ENCODE results near the gene EVA1A. TPM values are rescaled to one million over a fixed set of nuclear protein-coding genes. Genes with fewer than 3 reads are reported as not detected.

The EVA1A gene
- total RNA-seq, 1 donor from 2014 or later, result 2.7 TPM

DNA sequence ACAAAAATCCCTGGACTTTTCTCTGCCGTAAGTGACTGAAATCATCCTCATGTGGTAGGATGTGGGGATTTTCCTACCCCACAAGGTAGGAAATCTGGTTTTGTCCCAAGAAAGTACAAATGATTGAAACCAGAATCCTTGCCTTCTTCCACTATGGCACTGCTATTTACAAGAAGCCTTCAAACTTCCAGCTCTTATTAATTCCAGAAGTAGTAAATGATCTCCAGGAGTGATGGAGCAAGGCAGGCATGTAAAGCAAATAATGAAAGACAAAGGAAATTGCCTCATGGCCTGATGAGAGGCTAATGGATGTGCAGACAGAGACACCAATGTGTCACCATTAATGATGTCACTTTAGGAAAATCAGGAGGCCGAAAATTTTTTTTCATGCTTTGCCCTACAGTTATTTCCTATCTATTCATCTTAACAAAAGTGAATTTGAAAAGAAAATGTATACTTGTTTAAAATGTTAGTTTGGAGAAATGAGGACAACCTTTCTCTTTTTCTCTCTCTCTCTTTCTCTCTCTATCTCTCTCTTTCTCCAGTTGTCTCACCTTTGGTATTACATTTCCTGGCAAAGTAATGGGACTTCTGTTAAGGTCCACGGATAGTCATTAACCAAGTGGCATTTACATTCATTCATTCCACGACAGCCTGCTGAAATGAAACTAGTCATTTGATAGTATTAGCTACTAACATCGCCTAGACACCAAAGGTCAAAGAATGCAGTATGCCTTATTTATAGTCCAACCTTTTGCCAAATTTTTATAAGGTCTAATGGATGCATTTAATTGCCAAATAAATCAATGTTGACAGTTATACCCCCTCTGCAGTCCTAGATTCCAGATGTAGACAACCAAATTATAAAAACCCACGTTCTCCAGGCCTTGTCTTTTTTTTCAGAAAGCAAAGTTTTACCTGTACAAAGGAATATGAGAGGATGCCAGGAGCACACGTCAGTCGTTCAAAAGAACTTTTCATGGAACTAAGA lies 5.0 kb upstream of the EVA1A start:
- DNase-seq (ENCODE audit: low spot score), result no peak
- intact Hi-C loops (cut with DNase I), result no loop called here

DNA sequence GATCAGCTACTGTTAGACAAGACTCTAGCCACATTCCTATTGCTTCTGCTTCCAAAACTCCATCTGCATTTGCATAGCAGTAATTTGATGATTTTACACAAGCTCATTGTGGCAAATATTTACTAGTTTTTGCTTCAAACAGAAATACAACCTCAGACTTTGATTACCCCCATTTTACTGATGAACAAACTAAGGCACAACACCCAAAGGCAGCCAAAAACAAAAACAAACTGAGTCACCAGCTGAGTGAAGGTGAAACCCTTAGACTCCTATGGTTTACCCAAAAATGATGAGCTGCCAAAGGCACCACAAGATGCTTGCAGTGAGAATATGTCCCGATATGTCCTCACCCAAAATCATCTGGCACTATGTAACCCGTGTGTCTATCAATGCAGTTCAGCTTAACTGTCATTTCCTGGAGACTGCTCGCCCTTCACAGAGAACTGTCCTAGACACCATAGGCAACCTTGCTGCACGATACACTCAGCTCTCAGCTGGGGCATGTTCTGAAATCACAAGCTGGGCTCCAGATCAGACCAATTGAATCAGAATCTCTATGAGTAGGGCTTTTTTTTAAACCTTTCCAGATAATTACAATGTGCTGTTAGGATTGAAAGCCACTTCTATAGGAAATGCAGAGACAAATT lies 4.1 kb upstream of the EVA1A start:
- no peak for DNase-seq (ENCODE audit: low spot score)
- intact Hi-C loops (cut with DNase I), result no loop called here

- no peak for DNase-seq (ENCODE audit: low spot score)
- intact Hi-C loops (cut with DNase I), result no loop called here
These were observed 3.4 kb upstream of the EVA1A start for GRCh38 chr2:75564026-75564688.

DNA sequence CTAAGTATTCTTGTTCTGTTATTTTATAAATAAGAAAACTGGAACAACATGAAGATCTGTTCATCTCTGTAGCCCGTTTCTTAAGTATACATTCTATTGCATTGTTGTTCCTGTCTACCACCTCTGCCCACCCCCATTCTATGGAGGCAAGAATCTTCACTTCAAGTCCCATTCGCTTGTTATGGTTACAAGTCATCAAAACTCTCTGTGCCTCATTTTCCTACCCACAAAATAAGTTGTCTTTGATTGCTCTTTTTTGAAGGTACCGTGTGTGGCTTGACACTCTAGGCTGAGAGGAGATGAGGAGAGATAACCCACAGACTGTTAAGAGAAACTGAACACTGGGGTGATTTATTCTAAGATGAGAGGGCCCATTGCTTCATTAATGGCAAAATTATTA lies 2.9 kb upstream of the EVA1A start:
- no peak for DNase-seq (ENCODE audit: low spot score)
- intact Hi-C loops (cut with DNase I), result no loop called here

DNA sequence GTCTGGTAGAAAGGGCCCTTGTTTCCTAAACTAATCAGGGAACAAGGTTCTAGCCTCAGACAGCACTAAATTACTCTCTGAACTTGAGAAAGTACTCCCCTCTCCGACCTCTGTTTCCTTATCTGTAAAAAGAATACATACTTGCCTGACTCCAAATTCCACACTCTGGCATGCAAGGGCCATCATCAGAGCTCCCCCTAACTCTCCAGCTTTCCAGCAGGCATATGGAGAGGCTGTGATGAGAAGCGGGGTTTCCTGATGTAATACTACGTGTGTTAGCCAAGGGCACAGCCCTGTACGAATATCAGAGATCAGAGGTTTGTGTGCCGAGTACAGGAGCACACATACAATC lies 1.8 kb upstream of the EVA1A start:
- no peak for DNase-seq (ENCODE audit: low spot score)
- intact Hi-C loops (cut with DNase I), result no loop called here

GRCh38 chr2:75561566-75562512 lies 1.1 kb upstream of the EVA1A start:
- DNase-seq (ENCODE audit: low spot score), result no peak
- intact Hi-C loops (cut with DNase I), result no loop called here

DNA sequence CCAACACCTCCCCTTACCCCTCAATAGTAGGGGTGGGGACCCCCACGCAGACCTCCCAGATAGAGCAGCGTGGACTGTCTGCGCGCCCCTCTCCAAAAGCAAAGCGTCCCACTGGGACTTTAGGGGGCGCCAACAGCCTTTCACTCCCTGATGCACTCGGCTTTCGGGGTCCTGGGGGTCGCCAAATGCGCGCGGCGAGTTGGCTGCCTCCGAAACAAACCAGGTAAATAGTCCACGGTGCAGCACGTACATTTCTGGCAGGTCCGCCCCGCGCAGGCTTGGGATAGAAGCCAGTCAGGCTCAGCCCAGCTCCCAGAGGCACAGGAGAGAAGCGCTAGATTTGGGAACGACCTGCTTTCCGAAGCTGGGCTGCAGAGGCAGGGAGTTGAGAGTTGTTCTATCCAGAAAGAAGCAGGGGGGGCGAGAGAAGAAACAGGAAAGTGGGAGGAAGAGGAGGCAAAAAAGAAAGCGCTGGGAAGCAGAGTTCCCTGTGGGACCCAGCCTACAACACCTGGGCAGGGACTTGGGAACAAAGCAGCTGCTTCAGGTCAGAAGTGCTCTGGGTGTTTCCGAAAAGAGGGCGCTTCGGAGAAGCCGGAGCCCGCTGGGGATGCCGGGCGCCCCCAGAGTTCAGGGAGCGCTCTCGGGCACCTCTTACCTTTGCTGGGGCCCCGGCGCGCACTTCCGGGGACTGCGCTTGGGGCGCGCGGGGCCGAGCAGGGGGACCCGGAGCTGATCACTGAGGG lies 544 bp downstream of the EVA1A start:
- no peak for DNase-seq (ENCODE audit: low spot score)
- intact Hi-C loops (cut with DNase I), result no loop called here

GRCh38 chr2:75559680-75560021 lies 1.1 kb downstream of the EVA1A start:
- no peak for DNase-seq (ENCODE audit: low spot score)
- intact Hi-C loops (cut with DNase I), result no loop called here

- intact Hi-C loops (cut with DNase I), result no loop called here
- no peak for DNase-seq (ENCODE audit: low spot score)
These were observed 1.7 kb downstream of the EVA1A start for GRCh38 chr2:75558786-75559679.

GRCh38 chr2:75558136-75558535 lies 2.6 kb downstream of the EVA1A start:
- DNase-seq (ENCODE audit: low spot score), result no peak
- intact Hi-C loops (cut with DNase I), result no loop called here

GRCh38 chr2:75557474-75558133 lies 3.1 kb downstream of the EVA1A start:
- intact Hi-C loops (cut with DNase I), result no loop called here
- no peak for DNase-seq (ENCODE audit: low spot score)

- DNase-seq (ENCODE audit: low spot score), result no peak
- intact Hi-C loops (cut with DNase I), result no loop called here
These were observed 3.9 kb downstream of the EVA1A start for GRCh38 chr2:75556679-75557366.

- intact Hi-C loops (cut with DNase I), result no loop called here
These were observed 5.0 kb downstream of the EVA1A start for GRCh38 chr2:75555701-75556100.

DNA sequence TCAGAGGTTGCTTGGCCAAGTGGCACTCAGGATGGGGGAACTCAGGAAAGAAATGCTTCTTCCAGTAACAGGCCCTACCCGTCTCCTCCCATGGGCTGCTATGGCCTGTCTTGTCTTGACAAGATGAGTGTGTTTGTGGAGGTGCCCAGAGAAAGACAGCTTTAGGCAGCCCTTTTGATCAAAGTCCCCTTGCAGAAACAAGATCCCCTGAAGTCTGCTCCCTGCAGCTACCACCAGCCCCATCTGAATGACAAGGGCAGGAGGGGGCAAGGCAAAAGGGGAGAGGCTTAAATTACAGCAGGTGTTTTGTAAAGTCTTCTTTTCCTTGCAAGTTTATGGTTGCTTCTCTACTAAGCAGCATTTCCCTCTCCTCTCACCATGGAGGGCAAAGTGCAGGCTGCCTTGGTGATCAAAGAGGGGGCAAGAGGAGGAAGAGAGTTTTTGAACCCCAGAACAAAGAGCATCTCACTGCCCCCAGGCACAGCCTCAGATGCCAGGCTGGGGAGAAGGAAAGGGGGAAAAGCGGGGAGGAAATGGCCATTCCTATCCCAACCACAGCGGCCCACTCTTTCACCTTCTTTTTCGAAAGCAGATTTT lies 6.7 kb downstream of the EVA1A start:
- intact Hi-C loops (cut with DNase I), result no loop called here

More at GRCh38 chr2:75555701-75556100, 5.0 kb downstream of the EVA1A start:
- no peak for DNase-seq (ENCODE audit: low spot score)

GRCh38 chr2:75552222-75552621 lies 8.5 kb downstream of the EVA1A start:
- intact Hi-C loops (cut with DNase I), result no loop called here
- DNase-seq (ENCODE audit: low spot score), result no peak

More for the DNA sequence above, 6.7 kb downstream of the EVA1A start:
- DNase-seq (ENCODE audit: low spot score), result no peak

GRCh38 chr2:75551434-75551833 lies 9.3 kb downstream of the EVA1A start:
- intact Hi-C loops (cut with DNase I), result no loop called here
- DNase-seq (ENCODE audit: low spot score), result no peak
